Measurements from ENCODE around the gene NELL1. TPM values are rescaled to one million over a fixed set of nuclear protein-coding genes. Genes with fewer than 3 reads are reported as not detected.

The NELL1 gene
- polyA plus RNA-seq, 2 donors = 0.04 to 0.08 TPM

DNA sequence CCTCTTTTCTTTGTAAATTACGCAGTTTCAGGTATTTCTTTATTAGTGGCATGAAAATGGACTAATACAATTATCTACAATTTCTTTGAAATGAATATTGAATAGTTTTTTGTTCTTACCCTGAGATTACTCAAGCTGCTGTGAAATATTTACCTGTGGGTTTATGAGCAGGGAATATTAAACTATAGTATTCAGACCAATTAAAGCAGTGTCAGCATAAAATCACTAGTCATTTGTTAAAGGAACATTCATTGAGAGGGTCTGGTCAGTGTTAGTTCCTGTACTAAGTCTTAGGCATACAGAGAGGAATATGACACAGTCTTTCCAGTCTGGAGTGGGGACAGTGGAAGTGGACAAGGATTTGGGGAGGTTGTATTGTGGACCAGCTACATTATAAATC lies 877.3 kb downstream of the NELL1 start:
- Histone ChIP-seq H3K4me3 (ENCODE audit: low read depth in 1 of 2, low read length in 2 of 2) (no peak overlapping the region), H3K4me1 (ENCODE audit: control insufficient read depth in 2 of 2, insufficient read depth in 2 of 2, low read length in 1 of 2) (no peaks in the 10 kb centered on the region), H3K27ac (ENCODE audit: low read depth in 2 of 2, low read length in 1 of 2) (no peak overlapping the region), H3K36me3 (ENCODE audit: control insufficient read depth in 2 of 2, insufficient read depth in 2 of 2, low read length in 1 of 2) (no peaks in the 10 kb centered on the region), H3K27me3 (ENCODE audit: control insufficient read depth in 1 of 2, insufficient read depth in 2 of 2, low read length in 2 of 2) (no peaks in the 10 kb centered on the region), H3K9me3 (ENCODE audit: control insufficient read depth in 2 of 2, insufficient read depth in 1 of 2, low read depth in 1 of 2, low read length in 1 of 2) (no peaks in the 10 kb centered on the region)
- 47 to 54% methylated on average over 1 of the region's 1 CpG for WGBS, 2 donors

DNA sequence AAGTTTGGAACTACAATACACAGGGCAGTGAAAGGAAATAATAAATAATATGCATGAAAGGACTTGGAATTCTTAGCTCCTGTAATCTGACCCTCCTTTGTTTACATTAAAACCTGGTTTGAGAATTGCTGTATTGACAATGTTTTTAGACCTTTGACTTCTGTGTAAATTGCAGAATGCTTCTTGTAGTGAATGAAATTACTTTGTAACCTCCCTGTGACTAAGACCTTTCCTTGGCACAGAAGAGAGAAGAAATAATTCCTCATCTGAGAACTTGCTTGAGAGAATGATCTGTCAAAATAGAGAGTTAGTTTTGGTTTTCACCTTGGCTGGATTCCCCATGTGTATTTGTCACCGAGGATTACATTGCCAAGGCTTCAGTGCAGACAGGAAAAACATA lies 883.5 kb downstream of the NELL1 start:
- Histone ChIP-seq H3K4me3 (ENCODE audit: low read depth in 1 of 2, low read length in 2 of 2) (no peak overlapping the region), H3K4me1 (ENCODE audit: control insufficient read depth in 2 of 2, insufficient read depth in 2 of 2, low read length in 1 of 2) (no peaks in the 10 kb centered on the region), H3K27ac (ENCODE audit: low read depth in 2 of 2, low read length in 1 of 2) (peak overlapping the region in 1 of 2 donors; percentile 21), H3K36me3 (ENCODE audit: control insufficient read depth in 2 of 2, insufficient read depth in 2 of 2, low read length in 1 of 2) (no peaks in the 10 kb centered on the region), H3K9me3 (ENCODE audit: control insufficient read depth in 2 of 2, insufficient read depth in 1 of 2, low read depth in 1 of 2, low read length in 1 of 2) (no peaks in the 10 kb centered on the region), H3K27me3 (ENCODE audit: control insufficient read depth in 1 of 2, insufficient read depth in 2 of 2, low read length in 2 of 2) (no peaks in the 10 kb centered on the region)
- WGBS, 2 donors = 5 to 7% methylated on average over 1 of the region's 1 CpG

DNA sequence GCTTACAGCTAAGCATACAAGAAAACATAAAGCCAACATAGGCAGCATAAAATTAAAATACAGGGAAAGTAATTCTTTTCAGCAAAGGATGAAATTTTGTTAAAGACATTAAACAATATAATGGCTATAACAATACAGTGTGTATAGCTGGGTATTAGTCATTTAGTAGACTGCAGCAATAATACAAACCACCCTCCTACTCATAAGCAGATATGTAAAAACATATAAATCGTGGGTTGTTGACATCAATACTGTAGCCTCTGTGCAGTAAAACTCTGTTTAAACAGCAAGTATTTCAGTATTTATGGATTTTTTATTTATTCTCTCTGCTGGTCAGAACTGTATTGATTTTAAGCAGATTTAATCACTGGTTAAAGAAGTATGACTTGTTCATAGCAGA lies 884.4 kb downstream of the NELL1 start:
- Histone ChIP-seq H3K27me3 (ENCODE audit: control insufficient read depth in 1 of 2, insufficient read depth in 2 of 2, low read length in 2 of 2) (no peaks in the 10 kb centered on the region), H3K36me3 (ENCODE audit: control insufficient read depth in 2 of 2, insufficient read depth in 2 of 2, low read length in 1 of 2) (no peaks in the 10 kb centered on the region), H3K4me3 (ENCODE audit: low read depth in 1 of 2, low read length in 2 of 2) (no peak overlapping the region), H3K9me3 (ENCODE audit: control insufficient read depth in 2 of 2, insufficient read depth in 1 of 2, low read depth in 1 of 2, low read length in 1 of 2) (no peaks in the 10 kb centered on the region), H3K4me1 (ENCODE audit: control insufficient read depth in 2 of 2, insufficient read depth in 2 of 2, low read length in 1 of 2) (no peaks in the 10 kb centered on the region), H3K27ac (ENCODE audit: low read depth in 2 of 2, low read length in 1 of 2) (no peak overlapping the region)
- WGBS, 2 donors = 52 to 60% methylated on average over 1 of the region's 1 CpG

DNA sequence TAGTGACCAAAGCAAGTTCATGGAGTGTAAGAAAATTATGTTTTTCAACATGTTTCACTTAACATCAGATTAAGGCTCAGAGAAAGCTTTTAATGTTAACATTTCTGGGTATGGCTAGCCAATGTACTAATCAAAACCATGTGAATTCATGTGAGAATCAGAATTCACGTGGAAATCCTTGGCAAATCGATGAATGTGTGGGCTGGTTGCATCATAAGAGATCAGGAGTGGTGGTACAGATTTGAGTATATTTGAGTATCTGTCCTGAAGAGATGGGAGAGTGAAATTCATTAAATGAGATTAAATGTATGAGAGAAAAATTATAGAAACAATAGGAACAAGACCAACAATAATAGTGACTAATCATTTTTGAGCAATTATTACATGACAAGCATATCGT lies 884.9 kb downstream of the NELL1 start:
- Histone ChIP-seq H3K36me3 (ENCODE audit: control insufficient read depth in 2 of 2, insufficient read depth in 2 of 2, low read length in 1 of 2) (no peaks in the 10 kb centered on the region), H3K27me3 (ENCODE audit: control insufficient read depth in 1 of 2, insufficient read depth in 2 of 2, low read length in 2 of 2) (no peaks in the 10 kb centered on the region), H3K4me1 (ENCODE audit: control insufficient read depth in 2 of 2, insufficient read depth in 2 of 2, low read length in 1 of 2) (no peaks in the 10 kb centered on the region), H3K9me3 (ENCODE audit: control insufficient read depth in 2 of 2, insufficient read depth in 1 of 2, low read depth in 1 of 2, low read length in 1 of 2) (no peaks in the 10 kb centered on the region), H3K27ac (ENCODE audit: low read depth in 2 of 2, low read length in 1 of 2) (no peak overlapping the region), H3K4me3 (ENCODE audit: low read depth in 1 of 2, low read length in 2 of 2) (no peak overlapping the region)
- 65 to 71% methylated on average over 3 of the region's 3 CpGs for WGBS, 2 donors

DNA sequence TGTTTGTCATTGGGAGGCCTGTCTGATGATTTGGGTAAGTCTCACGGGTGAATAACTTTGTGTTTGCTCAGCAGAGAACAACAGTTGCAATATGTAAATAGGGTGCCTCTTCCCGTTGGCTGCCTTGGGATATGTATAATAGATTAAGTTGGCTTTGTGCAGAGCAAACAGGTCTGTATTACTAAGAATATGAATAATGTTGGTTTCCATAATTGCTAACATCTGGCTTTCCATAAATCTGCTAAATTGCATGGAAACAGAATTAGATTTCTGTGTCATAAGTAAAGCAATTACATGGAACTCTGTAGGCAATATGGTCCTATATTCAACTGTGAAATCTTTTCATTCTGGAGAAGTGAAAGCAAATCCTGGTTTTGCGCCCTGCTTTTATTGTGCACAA lies 887.5 kb downstream of the NELL1 start:
- H3K4me1 ChIP-seq (ENCODE audit: control insufficient read depth in 2 of 2, insufficient read depth in 2 of 2, low read length in 1 of 2) = no peaks in the 10 kb centered on the region
- no peak overlapping the region for H3K4me3 ChIP-seq (ENCODE audit: low read depth in 1 of 2, low read length in 2 of 2)
- no peak overlapping the region for H3K27ac ChIP-seq (ENCODE audit: low read depth in 2 of 2, low read length in 1 of 2)
- H3K27me3 ChIP-seq (ENCODE audit: control insufficient read depth in 1 of 2, insufficient read depth in 2 of 2, low read length in 2 of 2) = no peaks in the 10 kb centered on the region
- 36 to 47% methylated on average over 3 of the region's 3 CpGs for WGBS, 2 donors
- no peaks in the 10 kb centered on the region for H3K9me3 ChIP-seq (ENCODE audit: control insufficient read depth in 2 of 2, insufficient read depth in 1 of 2, low read depth in 1 of 2, low read length in 1 of 2)
- no peaks in the 10 kb centered on the region for H3K36me3 ChIP-seq (ENCODE audit: control insufficient read depth in 2 of 2, insufficient read depth in 2 of 2, low read length in 1 of 2)

DNA sequence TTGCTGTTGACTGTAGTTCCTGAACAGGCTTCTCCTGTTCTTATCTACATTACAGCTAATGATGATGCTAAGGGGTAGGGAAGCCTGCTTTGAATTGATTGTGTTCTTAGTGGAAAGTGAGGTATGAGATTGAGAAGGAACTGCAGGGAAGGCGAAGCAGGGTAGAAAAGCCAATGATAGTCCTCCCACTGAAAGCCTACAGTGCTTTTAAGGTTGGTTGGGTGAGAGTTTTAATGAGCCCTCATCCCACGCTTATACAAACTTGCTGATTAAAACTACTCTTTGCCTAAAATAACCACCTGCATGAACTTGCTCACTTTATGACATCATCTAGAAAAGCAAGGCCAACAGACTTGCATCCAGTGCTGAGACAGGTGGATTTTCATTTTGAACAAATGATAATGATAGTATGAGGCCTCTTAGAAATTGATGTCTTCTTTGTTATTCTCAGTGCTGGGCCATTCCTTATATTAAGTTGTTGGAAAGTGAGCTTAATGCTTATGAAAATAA lies 891.1 kb downstream of the NELL1 start:
- no peak overlapping the region for H3K27ac ChIP-seq (ENCODE audit: low read depth in 2 of 2, low read length in 1 of 2)
- H3K9me3 ChIP-seq (ENCODE audit: control insufficient read depth in 2 of 2, insufficient read depth in 1 of 2, low read depth in 1 of 2, low read length in 1 of 2) = no peaks in the 10 kb centered on the region
- H3K4me3 ChIP-seq (ENCODE audit: low read depth in 1 of 2, low read length in 2 of 2) = no peak overlapping the region
- H3K27me3 ChIP-seq (ENCODE audit: control insufficient read depth in 1 of 2, insufficient read depth in 2 of 2, low read length in 2 of 2) = no peaks in the 10 kb centered on the region
- H3K36me3 ChIP-seq (ENCODE audit: control insufficient read depth in 2 of 2, insufficient read depth in 2 of 2, low read length in 1 of 2) = no peaks in the 10 kb centered on the region
- WGBS, 2 donors = 58 to 63% methylated on average over 2 of the region's 2 CpGs
- H3K4me1 ChIP-seq (ENCODE audit: control insufficient read depth in 2 of 2, insufficient read depth in 2 of 2, low read length in 1 of 2) = no peaks in the 10 kb centered on the region

DNA sequence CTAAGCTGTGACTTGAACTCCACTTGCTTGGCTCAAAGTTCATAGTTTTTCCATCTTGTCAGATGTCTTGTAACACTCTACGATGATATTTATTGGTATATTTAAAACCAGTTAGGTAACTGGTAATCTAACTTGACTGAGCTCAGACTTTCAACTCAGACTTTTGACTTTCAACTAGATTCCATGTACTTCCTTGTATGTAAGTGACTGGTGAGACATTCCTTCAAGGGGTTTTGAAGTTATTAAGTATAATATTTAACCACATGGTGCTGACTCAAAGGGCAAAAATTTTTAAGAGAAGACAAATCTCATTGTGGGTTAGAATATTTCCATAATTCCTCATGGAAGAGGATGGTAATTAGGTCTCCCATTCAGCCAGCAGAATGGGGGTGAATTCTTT lies 892.2 kb downstream of the NELL1 start:
- 67 to 72% methylated on average over 1 of the region's 1 CpG for WGBS, 2 donors

DNA sequence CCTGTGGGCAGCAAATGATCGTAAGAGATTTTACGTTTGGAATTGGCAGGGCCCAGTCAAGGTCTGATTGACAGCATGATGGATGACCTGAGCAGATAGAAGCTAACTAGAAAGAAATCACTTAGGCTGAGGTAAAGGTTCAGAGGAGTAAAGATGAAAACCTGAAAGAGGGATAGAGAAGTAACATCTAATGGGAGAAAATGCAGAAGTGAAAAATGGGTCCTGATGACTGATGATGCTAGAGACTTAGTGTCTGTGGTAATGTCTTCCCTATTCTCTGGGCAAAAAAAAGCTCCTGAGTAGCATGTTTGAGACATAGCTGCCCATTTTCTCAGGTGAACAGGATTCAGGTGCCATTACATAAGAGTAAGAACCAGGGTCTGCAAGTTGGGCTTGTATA lies 894.7 kb downstream of the NELL1 start:
- Histone ChIP-seq H3K27ac (ENCODE audit: low read depth in 2 of 2, low read length in 1 of 2) (no peak overlapping the region), H3K4me3 (ENCODE audit: low read depth in 1 of 2, low read length in 2 of 2) (no peak overlapping the region), H3K27me3 (ENCODE audit: control insufficient read depth in 1 of 2, insufficient read depth in 2 of 2, low read length in 2 of 2) (no peaks in the 10 kb centered on the region), H3K9me3 (ENCODE audit: control insufficient read depth in 2 of 2, insufficient read depth in 1 of 2, low read depth in 1 of 2, low read length in 1 of 2) (no peaks in the 10 kb centered on the region), H3K4me1 (ENCODE audit: control insufficient read depth in 2 of 2, insufficient read depth in 2 of 2, low read length in 1 of 2) (no peaks in the 10 kb centered on the region), H3K36me3 (ENCODE audit: control insufficient read depth in 2 of 2, insufficient read depth in 2 of 2, low read length in 1 of 2) (no peaks in the 10 kb centered on the region)
- WGBS, 2 donors = 53 to 56% methylated on average over 2 of the region's 2 CpGs

More for the DNA sequence above, 892.2 kb downstream of the NELL1 start:
- no peak overlapping the region for H3K27ac ChIP-seq (ENCODE audit: low read depth in 2 of 2, low read length in 1 of 2)
- H3K36me3 ChIP-seq (ENCODE audit: control insufficient read depth in 2 of 2, insufficient read depth in 2 of 2, low read length in 1 of 2) = no peaks in the 10 kb centered on the region
- no peak overlapping the region for H3K4me3 ChIP-seq (ENCODE audit: low read depth in 1 of 2, low read length in 2 of 2)
- H3K9me3 ChIP-seq (ENCODE audit: control insufficient read depth in 2 of 2, insufficient read depth in 1 of 2, low read depth in 1 of 2, low read length in 1 of 2) = no peaks in the 10 kb centered on the region
- no peaks in the 10 kb centered on the region for H3K4me1 ChIP-seq (ENCODE audit: control insufficient read depth in 2 of 2, insufficient read depth in 2 of 2, low read length in 1 of 2)
- H3K27me3 ChIP-seq (ENCODE audit: control insufficient read depth in 1 of 2, insufficient read depth in 2 of 2, low read length in 2 of 2) = no peaks in the 10 kb centered on the region

DNA sequence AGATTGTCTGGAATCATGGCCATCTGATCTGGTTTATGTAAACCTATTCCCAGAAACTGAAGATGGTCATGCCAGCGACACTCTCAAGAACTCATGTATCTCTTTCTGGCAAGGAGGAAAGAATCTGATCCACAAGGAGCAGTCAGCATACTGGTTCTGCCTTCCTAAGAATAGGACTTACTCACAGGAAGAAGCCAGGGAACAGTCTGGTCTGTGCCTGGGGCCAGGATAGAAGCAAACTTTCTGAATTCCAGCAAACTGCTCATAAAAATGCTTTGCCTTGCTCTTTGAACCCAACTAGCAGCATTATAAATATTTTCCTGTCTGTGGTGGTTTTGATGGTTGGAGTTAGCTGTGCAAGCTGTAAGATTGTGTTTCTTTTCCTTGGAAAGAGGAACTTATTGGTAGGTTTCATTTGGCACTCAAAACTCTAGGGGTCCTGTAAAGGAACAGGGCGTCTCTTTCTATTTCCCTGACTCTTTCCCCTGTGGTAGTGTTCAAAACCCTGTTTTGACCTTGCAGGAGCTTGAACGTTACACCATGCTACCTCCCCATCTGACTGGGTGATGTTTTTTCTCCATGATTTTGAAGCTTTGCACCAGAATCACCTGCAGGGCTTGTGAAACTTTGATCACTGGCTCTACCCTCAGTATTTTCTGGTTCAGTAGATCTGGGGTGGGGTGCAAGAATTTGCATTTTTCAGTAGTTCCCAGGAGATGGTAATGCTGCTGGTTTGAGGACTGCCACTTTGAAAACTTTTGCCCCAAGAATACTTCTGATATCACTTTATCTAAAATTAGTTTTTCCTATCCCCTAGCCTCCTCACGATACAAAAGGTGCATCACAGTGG lies 895.7 kb downstream of the NELL1 start:
- H3K27ac ChIP-seq (ENCODE audit: low read depth in 2 of 2, low read length in 1 of 2) = no peak overlapping the region
- WGBS, 2 donors = 74 to 81% methylated on average over 4 of the region's 4 CpGs
- no peaks in the 10 kb centered on the region for H3K9me3 ChIP-seq (ENCODE audit: control insufficient read depth in 2 of 2, insufficient read depth in 1 of 2, low read depth in 1 of 2, low read length in 1 of 2)
- H3K27me3 ChIP-seq (ENCODE audit: control insufficient read depth in 1 of 2, insufficient read depth in 2 of 2, low read length in 2 of 2) = no peaks in the 10 kb centered on the region
- H3K4me3 ChIP-seq (ENCODE audit: low read depth in 1 of 2, low read length in 2 of 2) = no peak overlapping the region
- H3K4me1 ChIP-seq (ENCODE audit: control insufficient read depth in 2 of 2, insufficient read depth in 2 of 2, low read length in 1 of 2) = no peaks in the 10 kb centered on the region
- no peaks in the 10 kb centered on the region for H3K36me3 ChIP-seq (ENCODE audit: control insufficient read depth in 2 of 2, insufficient read depth in 2 of 2, low read length in 1 of 2)

Data from esophagus (tissue), 2 donors.